Glutamatergic neuron (in vitro differentiated cells): Measurements from ENCODE around the gene AKT1S1. TPM values are rescaled to one million over a fixed set of nuclear protein-coding genes. Genes with fewer than 3 reads are reported as not detected.

Experiments
- DNase-seq: peaks from one replicate; pipeline ENCODE4 v3.0.0; 2022
- H3K27ac Mint-ChIP-seq: one replicate; pipeline ENCODE4 v1.8.0; 2020; ENCODE audit warnings: mild to moderate bottlenecking, mixed read lengths, inconsistent platforms; ENCODE audit not compliant: unreplicated experiment
- H3K27me3 Mint-ChIP-seq: one replicate; pipeline ENCODE4 v1.8.0; 2020; ENCODE audit warnings: mild to moderate bottlenecking, moderate library complexity, mixed read lengths, inconsistent platforms; ENCODE audit not compliant: unreplicated experiment
- H3K36me3 Mint-ChIP-seq: one replicate; pipeline ENCODE4 v1.8.0; 2020; ENCODE audit warnings: mild to moderate bottlenecking, mixed read lengths, inconsistent platforms; ENCODE audit not compliant: unreplicated experiment
- H3K4me1 Mint-ChIP-seq: one replicate; pipeline ENCODE4 v1.8.0; 2020; ENCODE audit warnings: mild to moderate bottlenecking, low read depth, mixed read lengths, inconsistent platforms; ENCODE audit not compliant: unreplicated experiment
- H3K4me3 Mint-ChIP-seq: one replicate; pipeline ENCODE4 v1.8.0; 2020; ENCODE audit warnings: mild to moderate bottlenecking, mixed read lengths, inconsistent platforms; ENCODE audit not compliant: unreplicated experiment
- H3K9me3 Mint-ChIP-seq: one replicate; pipeline ENCODE4 v1.8.0; 2020; ENCODE audit warnings: mild to moderate bottlenecking, moderate library complexity, mixed read lengths, inconsistent platforms; ENCODE audit not compliant: unreplicated experiment
- CTCF ChIP-seq: fragments of 200-600 bp; sonication (generic); IDR thresholded peaks from one replicate; pipeline ENCODE4 v1.5.0; 2021; ENCODE audit not compliant: partially characterized antibody, unreplicated experiment
- total RNA-seq: library from RNA; stranded (reverse); fragmentation: NEBNext Ultra II Directional; extraction: Animal tissue kit (Norgen Biotek cat#: 25700); gene quantifications from one replicate; pipeline ENCODE4 v1.2.1, GENCODE V29; 2021; ENCODE audit not compliant: unreplicated experiment

The AKT1S1 gene
- total RNA-seq, 1 donor from 2014 or later = 23.7 TPM

GRCh38 chr19:49863254-49863934 lies 13.8 kb downstream of the AKT1S1 start:
- Mint-ChIP-seq H3K4me1 (peaks cover 9% of the 10 kb centered on the region), H3K4me3 (no peak overlapping the region), H3K27ac (no peak overlapping the region), H3K36me3 (no peaks in the 10 kb centered on the region), H3K27me3 (peaks cover 12% of the 10 kb centered on the region), H3K9me3 (peaks cover 10% of the 10 kb centered on the region)
- TF ChIP-seq CTCF = no peak
- DNase-seq = no peak

GRCh38 chr19:49862391-49863253 lies 14.5 kb downstream of the AKT1S1 start:
- Mint-ChIP-seq H3K36me3 (no peaks in the 10 kb centered on the region), H3K27me3 (peaks cover 11% of the 10 kb centered on the region), H3K27ac (no peak overlapping the region), H3K4me1 (peaks cover 9% of the 10 kb centered on the region), H3K4me3 (no peak overlapping the region), H3K9me3 (peaks cover 10% of the 10 kb centered on the region)
- TF ChIP-seq CTCF = peak; percentile 19
- peak; percentile 72 for DNase-seq

- TF ChIP-seq CTCF = no peak
- peaks cover 8% of the 10 kb centered on the region for H3K4me1 Mint-ChIP-seq
- H3K4me3 Mint-ChIP-seq = no peak overlapping the region
- peaks cover 10% of the 10 kb centered on the region for H3K9me3 Mint-ChIP-seq
- no peak for DNase-seq
- H3K36me3 Mint-ChIP-seq = no peaks in the 10 kb centered on the region
- H3K27ac Mint-ChIP-seq = no peak overlapping the region
- peaks cover 9% of the 10 kb centered on the region for H3K27me3 Mint-ChIP-seq
Observed at GRCh38 chr19:49861541-49862378, 15.4 kb downstream of the AKT1S1 start.

- Mint-ChIP-seq H3K4me3 (no peak overlapping the region), H3K27me3 (peaks cover 9% of the 10 kb centered on the region), H3K27ac (no peak overlapping the region), H3K9me3 (peaks cover 10% of the 10 kb centered on the region), H3K36me3 (no peaks in the 10 kb centered on the region), H3K4me1 (peaks cover 3% of the 10 kb centered on the region)
- no peak for DNase-seq
- no peak for TF ChIP-seq CTCF
Observed at GRCh38 chr19:49861107-49861506, 16.0 kb downstream of the AKT1S1 start.
